Measurements from ENCODE around the gene OLIG1.
A peak's percentile ranks its signal among the peaks of the same experiment; 100 is the strongest.

OLIG1 gene

GRCh38 chr21:33116676-33117075 is 46.7 kb downstream of the OLIG1 start:
- Histone ChIP-seq H3K27ac (replicated peaks) (no peak overlapping the region), H3K27me3 (ENCODE audit: insufficient read depth, poor library complexity, severe bottlenecking) (no peaks in the 10 kb centered on the region), H3K4me3 (replicated peaks; ENCODE audit: insufficient read depth, low read length) (no peak overlapping the region)
- TF ChIP-seq CTCF (IDR thresholded peaks at IDR 0.05; ENCODE audit: insufficient read depth, low read length), result no peak
- TF ChIP-seq GABPA (IDR thresholded peaks at IDR 0.05; ENCODE audit: low read depth), result no peak
- TF ChIP-seq SPI1 (IDR thresholded peaks at IDR 0.05; ENCODE audit: borderline replicate concordance, low read depth), result no peak
- peak in 1 of 2 experiments; percentile 32 for DNase-seq (ENCODE audit: low read depth in 1 of 2, low spot score in 1 of 2)

- no peak for TF ChIP-seq GABPA (IDR thresholded peaks at IDR 0.05; ENCODE audit: low read depth)
- no peak for TF ChIP-seq CTCF (IDR thresholded peaks at IDR 0.05; ENCODE audit: insufficient read depth, low read length)
- no peak for TF ChIP-seq POLR2AphosphoS5 (IDR thresholded peaks at IDR 0.05; ENCODE audit: low read depth)
- TF ChIP-seq REST (IDR thresholded peaks at IDR 0.05; ENCODE audit: insufficient replicate concordance, low read depth), result no peak
- TF ChIP-seq SPI1 (IDR thresholded peaks at IDR 0.05; ENCODE audit: borderline replicate concordance, low read depth), result no peak
- H3K4me3 ChIP-seq (replicated peaks; ENCODE audit: insufficient read depth, low read length), result no peak overlapping the region
- H3K27me3 ChIP-seq (ENCODE audit: insufficient read depth, poor library complexity, severe bottlenecking), result no peaks in the 10 kb centered on the region
- no peak for DNase-seq (ENCODE audit: low read depth in 1 of 2, low spot score in 1 of 2)
- H3K27ac ChIP-seq (replicated peaks), result no peak overlapping the region
Measured at GRCh38 chr21:33117101-33117888, 47.4 kb downstream of the OLIG1 start.
